ENCODE results near the gene ASIC2. TPM values are rescaled to one million over a fixed set of nuclear protein-coding genes. Genes with fewer than 3 reads are reported as not detected.

ASIC2 gene
- total RNA-seq, 1 experiment from 2014 or later, result 0.74 TPM

- no peak overlapping the region for H2BK120ac ChIP-seq (ENCODE audit: low read depth, low read length, poor library complexity, severe bottlenecking)
- no peak overlapping the region for H2BK20ac ChIP-seq (ENCODE audit: low read depth, low read length, poor library complexity, severe bottlenecking)
- H4K91ac ChIP-seq (ENCODE audit: insufficient read length, low read depth, low read length), result no peak overlapping the region
- Mint-ChIP-seq H3K9me3 (no peaks in the 10 kb centered on the region), H3K36me3 (ENCODE audit: insufficient read depth in 1 of 3, low read depth in 3 of 3) (no peaks in the 10 kb centered on the region), H3K27me3 (ENCODE audit: low read depth) (peaks cover 42% of the 10 kb centered on the region), H3K4me3 (no peak overlapping the region), H3K27ac (no peak overlapping the region), H3K4me1 (peaks cover 12 to 26% of the 10 kb centered on the region in 2 experiments)
- no peak overlapping the region for H3K14ac ChIP-seq (ENCODE audit: insufficient read depth, low read length)
- H3T11ph ChIP-seq (ENCODE audit: low read length), result no peak overlapping the region
- no peaks in the 10 kb centered on the region for H3K79me1 ChIP-seq (ENCODE audit: insufficient read depth, low read depth, low read length, poor library complexity, severe bottlenecking)
- no peak overlapping the region for H2AFZ ChIP-seq (ENCODE audit: low read length)
- no peak overlapping the region for H3K23ac ChIP-seq (ENCODE audit: insufficient read length, low read depth, low read length)
- no peaks in the 10 kb centered on the region for H3K27me3 ChIP-seq (ENCODE audit: insufficient read depth, low read length)
- H2BK12ac ChIP-seq (ENCODE audit: insufficient read length, low read depth, low read length), result no peak overlapping the region
- H4K20me1 ChIP-seq (ENCODE audit: control insufficient read depth, insufficient read depth, insufficient read length), result peaks cover 4% of the 10 kb centered on the region
- H3K56ac ChIP-seq (ENCODE audit: insufficient read length, low read depth, low read length), result no peak overlapping the region
- no CpG with 5 or more reads among the region's 4 CpGs for WGBS (ENCODE audit: extremely low coverage, insufficient read length, low lambda C conversion rate)
- H4K8ac ChIP-seq (replicated peaks; ENCODE audit: insufficient read length, low read depth, low read length), result no peak overlapping the region
- no peak overlapping the region for H2BK5ac ChIP-seq (ENCODE audit: insufficient read length, low read length)
- H2AK5ac ChIP-seq (ENCODE audit: insufficient read length, low read length), result no peak overlapping the region
- no peaks in the 10 kb centered on the region for H3K9me3 ChIP-seq (ENCODE audit: control insufficient read depth, low read depth, low read length)
- H3K4me2 ChIP-seq (ENCODE audit: insufficient read depth, insufficient read length, low read length), result no peak overlapping the region
- no peak for TF ChIP-seq CTCF (conservative IDR thresholded peaks at IDR 0.05)
- no peak overlapping the region for H3K27ac ChIP-seq (ENCODE audit: insufficient read length, low read depth, low read length)
- no peaks in the 10 kb centered on the region for H3K23me2 ChIP-seq (ENCODE audit: insufficient read length, low read depth, low read length, poor library complexity, severe bottlenecking)
- H3K4ac ChIP-seq (ENCODE audit: low read depth, low read length), result no peak overlapping the region
- no peak overlapping the region for H3K9ac ChIP-seq (ENCODE audit: extremely low read depth, insufficient read length, low read length)
- H3K79me2 ChIP-seq (ENCODE audit: insufficient read depth, low read length), result no peaks in the 10 kb centered on the region
- H3K4me1 ChIP-seq (ENCODE audit: insufficient read depth, low read length), result no peaks in the 10 kb centered on the region
- H3K18ac ChIP-seq (ENCODE audit: insufficient read length, low read depth, low read length), result no peak overlapping the region
- DNase-seq, result no peak
- no peak overlapping the region for H2BK15ac ChIP-seq (ENCODE audit: low read depth, low read length)
- no peak overlapping the region for H4K5ac ChIP-seq (ENCODE audit: insufficient read length, low read depth, low read length)
Measured at GRCh38 chr17:33263396-33263795, 29.7 kb downstream of the ASIC2 start.

All from H9 (cell line).